SK-MEL-5 (cell line): ENCODE measurements around the gene RNF214. TPM values are rescaled to one million over a fixed set of nuclear protein-coding genes. Genes with fewer than 3 reads are reported as not detected.

Experiments
- DNase-seq: peaks from one replicate; pipeline ENCODE4 v3.0.0-alpha.2; 2016; ENCODE audit warnings: low read depth, low spot score
- in situ Hi-C: cut with HindIII; loops from 2 replicates; pipeline ENCODE4 v1.10.0; 2016; ENCODE audit warnings: low sequenced_read_pairs, high pct_unique_total_duplicates, low pct_unique_long_range_greater_than_20kb
- total RNA-seq: library from RNA; depleted of rRNA; stranded (reverse); fragments of >200 nt; shearing (Covaris generic); gene quantifications from 2 replicates; pipeline ENCODE4 v1.2.3, GENCODE V29; 2014

Gene RNF214
- total RNA-seq, 1 experiment from 2014 or later: 4.8 TPM

GRCh38 chr11:117223741-117224689 is 8.5 kb upstream of the RNF214 start:
- in situ Hi-C loops: no loop called here
- DNase-seq: no peak

GRCh38 chr11:117225553-117226170 is 6.8 kb upstream of the RNF214 start:
- in situ Hi-C loops: no loop called here
- DNase-seq: no peak

GRCh38 chr11:117226388-117227385 is 5.8 kb upstream of the RNF214 start:
- in situ Hi-C loops: no loop called here
- DNase-seq: peak; percentile 76

GRCh38 chr11:117228091-117228490 is 4.4 kb upstream of the RNF214 start:
- in situ Hi-C loops: no loop called here
- DNase-seq: no peak

GRCh38 chr11:117229411-117229810 is 3.1 kb upstream of the RNF214 start:
- in situ Hi-C loops: no loop called here

GRCh38 chr11:117229931-117230285 is 2.6 kb upstream of the RNF214 start:
- in situ Hi-C loops: no loop called here
- no peak for DNase-seq

More at GRCh38 chr11:117229411-117229810, 3.1 kb upstream of the RNF214 start:
- DNase-seq: no peak

DNA sequence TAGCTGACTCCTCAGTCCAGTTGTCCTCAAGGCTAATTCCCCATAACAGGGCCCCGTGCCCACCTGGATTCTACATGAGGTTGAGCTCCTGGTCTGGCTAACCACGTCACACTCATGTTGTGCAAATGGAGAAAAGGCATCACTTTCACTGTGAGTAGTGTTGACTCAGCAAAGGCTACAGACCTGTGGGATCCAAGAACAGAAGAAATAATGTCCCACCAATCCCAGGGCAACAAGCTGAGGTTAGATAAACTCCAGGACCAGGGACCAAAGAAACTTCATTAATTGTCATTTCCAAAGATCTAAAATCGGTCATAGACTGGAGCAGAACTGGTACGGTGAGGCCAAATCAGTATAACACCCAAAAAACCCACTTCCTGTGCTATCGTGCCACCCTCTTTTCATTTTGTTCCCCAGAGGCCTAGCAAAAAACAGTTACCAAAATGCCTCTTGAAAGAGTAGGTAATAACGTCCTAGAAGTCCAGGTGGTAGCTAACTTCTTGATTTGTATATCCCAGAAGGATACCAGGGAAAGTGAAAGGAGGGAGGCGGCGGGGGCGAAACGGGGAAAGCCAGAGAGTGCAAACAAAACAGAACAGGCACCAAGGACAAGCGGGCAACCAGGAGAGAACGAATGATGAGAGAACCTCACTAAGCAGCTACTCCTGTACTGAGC is 2.0 kb upstream of the RNF214 start:
- in situ Hi-C loops: no loop called here
- DNase-seq: no peak

- no peak for DNase-seq
- in situ Hi-C loops: no loop called here
These were observed 1.3 kb upstream of the RNF214 start for GRCh38 chr11:117230999-117231841.

DNA sequence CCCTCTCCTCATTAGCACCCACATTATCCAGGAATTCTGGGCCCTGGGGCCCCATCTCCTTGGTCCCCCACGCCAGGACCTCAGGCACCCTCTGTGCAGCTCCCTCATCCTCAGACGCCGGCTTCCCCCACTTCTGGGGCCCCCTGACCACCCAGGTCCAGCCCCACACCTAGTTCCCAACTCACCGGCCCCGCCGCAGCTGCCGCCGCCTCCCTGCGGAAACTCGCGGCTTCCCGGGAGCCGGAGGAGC is 704 bp upstream of the RNF214 start, which contains the start of gene PCSK7:
Gene PCSK7 (minus strand): TSS at position 232 of the 250 bp plus-strand sequence. CDS start 2,229 bp downstream, outside the sequence.
- DNase-seq: no peak
- in situ Hi-C loops: no loop called here

DNA sequence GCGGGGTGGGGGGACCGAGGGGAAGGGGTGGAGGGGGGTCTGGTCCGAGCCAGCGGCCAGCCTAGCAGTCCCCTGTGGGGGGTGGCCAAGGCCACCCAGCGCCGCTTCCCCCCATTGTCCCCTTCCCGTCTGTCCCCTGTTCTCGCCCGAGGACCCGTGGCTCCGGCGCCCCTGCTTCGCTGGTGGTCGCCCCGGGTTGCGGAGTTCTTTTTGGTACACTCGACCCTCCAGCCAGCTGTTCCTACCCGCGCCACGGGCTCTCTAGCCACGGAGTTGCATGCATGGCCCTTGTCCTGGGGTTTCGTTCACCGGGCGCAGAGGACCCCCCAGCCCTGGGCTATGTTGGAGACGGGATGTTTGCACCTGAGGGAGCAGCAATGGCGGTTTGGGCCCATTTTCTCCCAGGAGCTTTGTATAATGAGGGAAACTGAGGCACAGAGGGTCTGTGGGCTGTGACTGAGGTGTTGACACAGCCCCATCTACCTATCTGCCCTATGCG is 489 bp downstream of the RNF214 start:
- in situ Hi-C loops: no loop called here

GRCh38 chr11:117238221-117238620 is 5.8 kb downstream of the RNF214 start:
- no peak for DNase-seq
- in situ Hi-C loops: no loop called here

More for the DNA sequence above, 489 bp downstream of the RNF214 start:
- DNase-seq: no peak

DNA sequence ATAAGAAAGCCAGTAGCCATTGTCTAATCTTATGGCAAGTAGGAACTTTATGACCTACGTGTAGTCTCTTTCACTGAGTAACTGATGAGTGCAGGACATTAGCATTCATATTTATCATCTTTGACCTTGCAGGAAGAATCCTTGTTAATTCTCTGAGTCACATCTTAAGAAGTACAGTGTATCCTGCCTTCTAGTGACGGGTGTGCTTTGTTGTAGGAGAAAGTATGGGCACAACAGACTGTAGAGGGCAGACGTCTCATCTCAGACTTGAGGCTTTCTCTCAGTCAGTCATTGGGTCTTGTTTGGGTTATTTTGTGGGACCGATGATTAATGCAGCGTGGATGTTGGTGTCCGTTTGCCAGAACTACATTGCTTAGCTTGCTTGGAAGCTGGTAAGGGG is 6.8 kb downstream of the RNF214 start:
- in situ Hi-C loops: no loop called here
- DNase-seq: peak; percentile 29

DNA sequence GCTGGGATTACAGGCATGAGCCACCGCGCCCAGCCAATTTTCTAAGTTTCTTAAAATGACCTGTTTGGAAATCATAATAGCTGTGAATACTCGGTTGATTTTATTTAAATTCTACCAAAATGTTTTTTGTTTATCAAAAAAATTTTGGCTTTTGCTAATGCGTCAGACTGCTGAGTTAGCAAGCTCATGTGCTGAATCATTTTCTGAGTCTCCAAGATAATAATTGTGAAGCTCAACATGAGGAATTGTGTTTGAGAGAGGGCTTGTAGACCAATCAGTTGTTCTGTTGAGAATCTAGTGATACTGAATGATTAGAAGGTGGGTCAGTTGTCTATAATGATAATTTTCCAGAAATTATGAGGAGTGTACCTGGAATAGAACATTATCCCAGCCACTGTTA is 15.9 kb downstream of the RNF214 start:
- in situ Hi-C loops: no loop called here
- DNase-seq: no peak

GRCh38 chr11:117249571-117249970 is 17.1 kb downstream of the RNF214 start:
- in situ Hi-C loops: no loop called here
- DNase-seq: no peak

GRCh38 chr11:117251506-117251905 is 19.0 kb downstream of the RNF214 start:
- DNase-seq: peak; percentile 25
- in situ Hi-C loops: no loop called here

GRCh38 chr11:117255966-117256365 is 23.5 kb downstream of the RNF214 start:
- DNase-seq: no peak
- in situ Hi-C loops: no loop called here
